Nephron (organoid): Measurements from ENCODE around the gene FOXF1.

Experiments used
- H3K27ac Mint-ChIP-seq, 3 experiments: 2 replicates each; pipeline ENCODE4 v1.8.0; 2020; ENCODE audit warnings: mixed read lengths in 3 of 3, mild to moderate bottlenecking in 2 of 3, moderate library complexity in 1 of 3
- H3K27me3 Mint-ChIP-seq: 2 replicates; pipeline ENCODE4 v1.8.0; 2021; ENCODE audit warnings: low read depth, mild to moderate bottlenecking, moderate library complexity, mixed read lengths
- H3K36me3 Mint-ChIP-seq: 2 replicates; pipeline ENCODE4 v1.8.0; 2020; ENCODE audit warnings: low read depth, mixed read lengths
- H3K4me1 Mint-ChIP-seq: 2 replicates; pipeline ENCODE4 v1.8.0; 2020; ENCODE audit warnings: mixed read lengths
- H3K4me3 Mint-ChIP-seq, 3 experiments: 2 replicates each; pipeline ENCODE4 v1.8.0; 2020; ENCODE audit warnings: mild to moderate bottlenecking in 3 of 3, mixed read lengths in 3 of 3, moderate library complexity in 2 of 3
- H3K9me3 Mint-ChIP-seq: 2 replicates; pipeline ENCODE4 v1.8.0; 2020; ENCODE audit warnings: mixed read lengths
- CTCF ChIP-seq, 3 experiments: fragments of 200-600 bp; sonication (generic); IDR thresholded peaks; one replicate each; pipeline ENCODE4 v1.5.0; 2021; ENCODE audit warnings: antibody characterized with exemption in 3 of 3; ENCODE audit not compliant: unreplicated experiment in 3 of 3

The FOXF1 gene

DNA sequence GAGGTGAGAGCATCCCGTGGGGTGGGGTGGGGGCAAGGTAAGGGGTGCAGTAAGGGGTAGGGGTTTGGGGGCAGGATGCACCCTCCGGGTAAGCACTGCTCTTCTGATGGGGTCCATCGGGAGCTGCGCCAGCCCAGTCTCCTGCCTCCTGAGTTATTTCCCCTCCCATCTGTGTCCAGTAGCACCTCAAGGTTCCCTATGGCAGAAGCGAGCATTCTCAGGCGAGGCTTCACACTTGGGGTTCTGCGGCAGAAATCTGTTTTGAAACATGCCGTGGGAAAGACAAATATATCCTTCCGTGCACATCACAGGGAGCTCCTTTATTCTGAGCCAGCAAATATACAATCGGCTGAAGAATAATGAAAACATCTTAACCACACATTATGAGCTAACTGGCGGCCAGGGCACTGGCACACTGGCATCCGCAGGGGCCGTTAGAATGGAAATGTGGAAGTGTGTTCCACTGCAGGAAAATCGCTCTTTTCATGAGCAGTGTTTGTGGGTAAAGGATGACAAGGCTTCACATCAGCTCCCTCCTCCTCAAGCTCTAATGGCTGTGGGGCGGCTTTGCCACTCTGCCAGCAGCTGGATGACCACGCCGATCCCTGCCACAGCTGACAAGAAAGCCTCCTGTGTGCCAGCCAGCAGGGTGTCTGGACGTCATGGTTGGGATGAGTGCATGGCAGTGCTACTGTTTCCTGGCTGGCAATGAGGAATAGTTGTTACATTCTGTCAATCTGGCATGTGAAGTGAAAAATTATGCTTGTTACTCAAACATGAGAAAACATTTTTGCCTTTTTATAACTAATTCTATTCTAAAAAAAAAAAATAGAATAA lies 24.7 kb downstream of the FOXF1 start:
- Mint-ChIP-seq H3K4me1 (peaks cover 4% of the 10 kb centered on the region), H3K36me3 (peaks cover 12% of the 10 kb centered on the region), H3K4me3 (no peak overlapping the region), H3K27me3 (peaks cover 83% of the 10 kb centered on the region), H3K27ac (no peak overlapping the region), H3K9me3 (no peaks in the 10 kb centered on the region)
- no peak for TF ChIP-seq CTCF (IDR thresholded peaks at IDR 0.05; ENCODE audit: unreplicated experiment in 3 of 3)

DNA sequence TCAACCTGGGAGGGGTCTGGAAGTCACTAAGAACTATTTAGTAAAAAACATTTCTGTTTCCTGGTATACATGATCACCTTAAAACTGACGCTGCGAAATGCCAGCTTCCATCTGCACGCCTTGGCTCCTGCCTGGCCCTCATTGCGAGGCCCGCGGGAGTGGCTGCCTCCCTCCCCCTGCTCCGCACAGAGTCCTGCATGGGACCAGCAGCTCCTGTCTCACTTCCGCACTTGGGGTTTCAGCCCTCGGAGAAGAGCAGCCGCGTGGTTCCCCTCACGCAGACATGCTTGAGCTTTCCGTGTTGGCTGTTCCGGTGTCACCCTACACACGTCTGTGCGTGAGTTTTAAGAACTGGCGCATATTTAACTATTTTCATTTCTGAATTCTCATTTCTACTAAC lies 26.3 kb downstream of the FOXF1 start:
- H3K4me1 Mint-ChIP-seq: no peaks in the 10 kb centered on the region
- peaks cover 80% of the 10 kb centered on the region for H3K27me3 Mint-ChIP-seq
- H3K27ac Mint-ChIP-seq: no peak overlapping the region
- H3K4me3 Mint-ChIP-seq: no peak overlapping the region
- peaks cover 12% of the 10 kb centered on the region for H3K36me3 Mint-ChIP-seq
- no peak for TF ChIP-seq CTCF (IDR thresholded peaks at IDR 0.05; ENCODE audit: unreplicated experiment in 3 of 3)
- H3K9me3 Mint-ChIP-seq: no peaks in the 10 kb centered on the region

GRCh38 chr16:86537486-86537885 lies 27.2 kb downstream of the FOXF1 start:
- Mint-ChIP-seq H3K27me3 (peaks cover 81% of the 10 kb centered on the region), H3K9me3 (no peaks in the 10 kb centered on the region), H3K27ac (no peak overlapping the region), H3K36me3 (peaks cover 13% of the 10 kb centered on the region), H3K4me3 (no peak overlapping the region), H3K4me1 (no peaks in the 10 kb centered on the region)
- no peak for TF ChIP-seq CTCF (IDR thresholded peaks at IDR 0.05; ENCODE audit: unreplicated experiment in 3 of 3)

DNA sequence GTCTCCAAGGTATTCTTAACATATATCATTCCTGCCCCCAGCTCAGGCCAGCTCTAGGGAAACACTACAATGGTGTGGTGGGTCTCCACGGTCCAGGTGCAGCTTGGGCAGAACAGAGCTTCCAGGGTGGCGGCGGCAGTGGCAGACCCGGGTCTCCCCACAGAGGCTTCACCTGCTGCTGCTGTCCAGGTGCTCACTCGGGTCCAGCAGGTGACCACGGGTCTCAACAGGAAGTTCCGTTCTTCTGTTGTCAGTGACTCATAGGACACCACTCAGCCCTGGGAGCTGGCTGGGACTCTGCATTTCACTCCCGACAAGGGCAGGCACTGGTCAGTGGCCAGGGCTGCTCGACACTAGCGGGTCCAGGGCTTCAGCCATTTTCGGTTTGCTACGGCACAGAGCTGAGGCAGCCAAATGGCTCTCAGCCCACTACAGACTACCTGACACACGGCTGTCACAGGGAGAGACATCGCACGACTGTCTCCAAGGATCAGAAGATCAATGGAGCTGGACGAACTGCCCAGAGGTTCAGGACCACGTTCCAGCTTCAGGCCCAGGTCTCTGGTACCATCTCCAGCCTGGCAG lies 28.0 kb downstream of the FOXF1 start:
- peaks cover 17% of the 10 kb centered on the region for H3K36me3 Mint-ChIP-seq
- TF ChIP-seq CTCF (IDR thresholded peaks at IDR 0.05; ENCODE audit: unreplicated experiment in 3 of 3): no peak
- H3K4me3 Mint-ChIP-seq: no peak overlapping the region
- no peaks in the 10 kb centered on the region for H3K9me3 Mint-ChIP-seq
- H3K27ac Mint-ChIP-seq: no peak overlapping the region
- peaks cover 83% of the 10 kb centered on the region for H3K27me3 Mint-ChIP-seq
- no peaks in the 10 kb centered on the region for H3K4me1 Mint-ChIP-seq

- TF ChIP-seq CTCF (IDR thresholded peaks at IDR 0.05; ENCODE audit: unreplicated experiment in 3 of 3): no peak
- Mint-ChIP-seq H3K4me1 (no peaks in the 10 kb centered on the region), H3K27me3 (peaks cover 79% of the 10 kb centered on the region), H3K4me3 (no peak overlapping the region), H3K27ac (no peak overlapping the region), H3K36me3 (peaks cover 31% of the 10 kb centered on the region), H3K9me3 (no peaks in the 10 kb centered on the region)
Observed at GRCh38 chr16:86540894-86541293, 30.6 kb downstream of the FOXF1 start.

DNA sequence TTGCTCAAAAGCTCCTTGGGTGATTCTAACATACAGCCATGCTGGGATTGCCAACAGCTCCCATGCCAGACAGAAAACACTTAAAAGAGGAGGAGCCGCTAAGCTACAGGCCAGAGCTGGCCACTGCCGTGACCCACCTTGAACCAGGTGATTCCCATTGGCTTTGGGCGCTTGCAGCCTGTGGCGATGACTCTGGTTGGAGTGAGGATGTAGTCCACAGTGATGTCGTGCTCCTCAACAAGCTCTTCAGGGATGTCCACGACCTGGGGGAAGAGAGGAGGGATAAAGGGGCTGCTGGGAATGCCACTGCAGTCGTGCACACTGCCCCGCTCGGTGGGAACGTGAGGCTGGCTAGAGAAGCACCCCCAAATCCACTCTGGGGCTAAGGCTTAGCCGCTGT lies 31.2 kb downstream of the FOXF1 start:
- H3K4me3 Mint-ChIP-seq: no peak overlapping the region
- no peaks in the 10 kb centered on the region for H3K4me1 Mint-ChIP-seq
- no peak overlapping the region for H3K27ac Mint-ChIP-seq
- H3K36me3 Mint-ChIP-seq: peaks cover 31% of the 10 kb centered on the region
- TF ChIP-seq CTCF (IDR thresholded peaks at IDR 0.05; ENCODE audit: unreplicated experiment in 3 of 3): no peak
- H3K9me3 Mint-ChIP-seq: no peaks in the 10 kb centered on the region
- peaks cover 78% of the 10 kb centered on the region for H3K27me3 Mint-ChIP-seq
